PC-3 (cell line): Measurements from ENCODE around the gene CRTC2. TPM values are rescaled to one million over a fixed set of nuclear protein-coding genes. Genes with fewer than 3 reads are reported as not detected.

Experiments
- ATAC-seq: fragments of 200-7000 bp; cut with Tn5 transposase; 2 replicates; pipeline ENCODE4 v1.9.1; 2020; ENCODE audit warnings: mild to moderate bottlenecking, moderate library complexity
- BruUV-seq: library from RNA; stranded (reverse); fragments of 400-500 nt; replicated peaks from 2 replicates; lab custom pipeline; 2021; lab: Mats Ljungman, UMichigan
- CTCF ChIA-PET: fragments of 300-600 bp; sonication (Branson Sonifier 250); formaldehyde crosslinking; loops from one replicate; lab custom pipeline; 2022; ENCODE audit warnings: antibody characterized with exemption; lab: Charles Lee
- POLR2A ChIA-PET: fragments of 300-600 bp; sonication (Branson Sonifier 250); formaldehyde crosslinking; loops from one replicate; lab custom pipeline; 2022; ENCODE audit warnings: antibody characterized with exemption; ENCODE audit not compliant: unreplicated experiment; lab: Charles Lee
- DNase-seq: peaks from one replicate; pipeline ENCODE4 v3.0.0-alpha.2; 2015
- H2AFZ ChIP-seq: fragments of 300-600 bp; sonication (generic); 2 replicates; pipeline ENCODE4 v1.6.0; 2016; ENCODE audit warnings: antibody characterized with exemption, low read length
- H3F3A ChIP-seq: fragments of 300-600 bp; sonication (generic); one replicate; pipeline ENCODE4 v1.6.0; 2017; ENCODE audit warnings: antibody characterized with exemption, low read length, control low read depth, mild to moderate bottlenecking; ENCODE audit not compliant: unreplicated experiment
- H3K27ac ChIP-seq: fragments of 300-600 bp; sonication (generic); 2 replicates; pipeline ENCODE4 v1.5.1; 2016; ENCODE audit warnings: mild to moderate bottlenecking, low read length
- H3K27me3 ChIP-seq: fragments of 300-600 bp; sonication (generic); 2 replicates; pipeline ENCODE4 v1.6.1; 2016; ENCODE audit warnings: low read length, mixed read lengths
- H3K36me3 ChIP-seq: fragments of 300-600 bp; sonication (generic); 2 replicates; pipeline ENCODE4 v1.6.1; 2016; ENCODE audit warnings: low read depth, mixed run types, low read length, mixed read lengths
- H3K4me1 ChIP-seq: fragments of 300-600 bp; sonication (generic); 2 replicates; pipeline ENCODE4 v1.5.1; 2016; ENCODE audit warnings: low read length; ENCODE audit not compliant: insufficient read depth
- H3K4me2 ChIP-seq: fragments of 300-600 bp; sonication (generic); 2 replicates; pipeline ENCODE4 v1.6.0; 2016; ENCODE audit warnings: low read length
- H3K4me3 ChIP-seq: fragments of 300-600 bp; sonication (generic); 2 replicates; pipeline ENCODE4 v1.5.1; 2016; ENCODE audit warnings: mild to moderate bottlenecking, low read length, mixed read lengths
- H3K79me2 ChIP-seq: fragments of 300-600 bp; sonication (generic); 2 replicates; pipeline ENCODE4 v1.6.1; 2017; ENCODE audit warnings: low read length, mixed read lengths
- H3K9ac ChIP-seq: fragments of 300-600 bp; sonication (generic); 2 replicates; pipeline ENCODE4 v1.6.0; 2016; ENCODE audit warnings: mild to moderate bottlenecking, low read length
- H3K9me2 ChIP-seq: fragments of 300-600 bp; sonication (generic); replicated peaks from 2 replicates; pipeline ENCODE4 v1.6.1; 2016; ENCODE audit warnings: mixed run types, low read length, mixed read lengths
- H3K9me3 ChIP-seq: fragments of 300-600 bp; sonication (generic); 2 replicates; pipeline ENCODE4 v1.6.1; 2016; ENCODE audit warnings: low read length, mixed read lengths
- H4K20me1 ChIP-seq: fragments of 300-600 bp; sonication (generic); 2 replicates; pipeline ENCODE4 v1.6.1; 2016; ENCODE audit warnings: low read length, mixed read lengths
- EZH2 ChIP-seq: fragments of 300-600 bp; sonication (generic); IDR thresholded peaks from one replicate; pipeline ENCODE4 v1.6.1; 2017; ENCODE audit warnings: antibody characterized with exemption, mild to moderate bottlenecking, low read length; ENCODE audit not compliant: unreplicated experiment
- EZH2phosphoT487 ChIP-seq: fragments of 300-600 bp; sonication (generic); IDR thresholded peaks from 2 replicates; pipeline ENCODE4 v1.6.1; 2018; ENCODE audit warnings: mild to moderate bottlenecking, antibody characterized with exemption, low read length, borderline replicate concordance
- intact Hi-C: fragments of 100-400 bp; cut with micrococcal nuclease; formaldehyde crosslinking; loops from 2 replicates; pipeline ENCODE4 v1.9.0; 2023
- total RNA-seq: library from RNA; depleted of rRNA; stranded (reverse); fragments of >200 nt; gene quantifications from 2 replicates; pipeline ENCODE4 v1.2.3, GENCODE V29; 2014
- TF ChIP-seq, protein P1 (sequence below): fragments of 300-600 bp; sonication (generic); conservative IDR thresholded peaks from 2 replicates; pipeline ENCODE4 v1.5.1; 2017; ENCODE audit warnings: antibody characterized with exemption, low read depth, mild to moderate bottlenecking, low read length

CRTC2 gene
- total RNA-seq, 1 experiment from 2014 or later = 21.0 TPM

DNA sequence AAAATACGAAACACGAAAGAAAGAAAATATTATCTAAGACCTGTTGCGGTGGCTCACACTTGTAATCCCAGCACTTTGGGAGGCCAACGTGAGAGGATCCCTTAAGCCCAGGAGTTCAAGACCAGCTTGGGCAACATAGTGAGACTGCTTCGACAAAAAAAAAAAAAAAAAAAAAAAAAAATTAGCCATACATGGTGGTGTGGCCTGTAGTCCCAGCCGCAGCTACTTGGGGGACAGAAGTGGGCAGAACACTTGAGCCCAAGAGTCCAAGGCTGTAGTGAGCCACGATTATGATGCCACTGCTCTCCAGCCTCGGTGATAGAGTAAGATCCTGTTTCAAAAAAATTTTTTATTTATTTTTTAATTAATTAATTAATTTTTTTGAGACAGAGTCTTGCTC, 29.2 kb upstream of the CRTC2 start:
- H3K4me2 ChIP-seq = peak overlapping the region; percentile 98; the same call in 1 of the 2 replicates
- H3K79me2 ChIP-seq = peaks cover 36% of the 10 kb centered on the region
- ATAC-seq (no peak), DNase-seq (no peak)
- H3K27ac ChIP-seq = no peak overlapping the region
- peaks cover 14% of the 10 kb centered on the region for H4K20me1 ChIP-seq
- intact Hi-C loops = loop anchor here (2.0 kb wide), 2 partner anchors 65 to 311 kb away; partner anchors contain the start of gene GATAD2B
- H3K9me3 ChIP-seq = no peaks in the 10 kb centered on the region
- peaks cover 30% of the 10 kb centered on the region for H3K4me1 ChIP-seq
- no peak for TF ChIP-seq EZH2phosphoT487
- TF ChIP-seq EZH2 = no peak
- TF ChIP-seq, protein P1, sequence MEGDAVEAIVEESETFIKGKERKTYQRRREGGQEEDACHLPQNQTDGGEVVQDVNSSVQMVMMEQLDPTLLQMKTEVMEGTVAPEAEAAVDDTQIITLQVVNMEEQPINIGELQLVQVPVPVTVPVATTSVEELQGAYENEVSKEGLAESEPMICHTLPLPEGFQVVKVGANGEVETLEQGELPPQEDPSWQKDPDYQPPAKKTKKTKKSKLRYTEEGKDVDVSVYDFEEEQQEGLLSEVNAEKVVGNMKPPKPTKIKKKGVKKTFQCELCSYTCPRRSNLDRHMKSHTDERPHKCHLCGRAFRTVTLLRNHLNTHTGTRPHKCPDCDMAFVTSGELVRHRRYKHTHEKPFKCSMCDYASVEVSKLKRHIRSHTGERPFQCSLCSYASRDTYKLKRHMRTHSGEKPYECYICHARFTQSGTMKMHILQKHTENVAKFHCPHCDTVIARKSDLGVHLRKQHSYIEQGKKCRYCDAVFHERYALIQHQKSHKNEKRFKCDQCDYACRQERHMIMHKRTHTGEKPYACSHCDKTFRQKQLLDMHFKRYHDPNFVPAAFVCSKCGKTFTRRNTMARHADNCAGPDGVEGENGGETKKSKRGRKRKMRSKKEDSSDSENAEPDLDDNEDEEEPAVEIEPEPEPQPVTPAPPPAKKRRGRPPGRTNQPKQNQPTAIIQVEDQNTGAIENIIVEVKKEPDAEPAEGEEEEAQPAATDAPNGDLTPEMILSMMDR = no peak
- no peak overlapping the region for H3K4me3 ChIP-seq
- H3K36me3 ChIP-seq = peaks cover 15% of the 10 kb centered on the region
- peak overlapping the region; percentile 98 for H2AFZ ChIP-seq
- no peaks in the 10 kb centered on the region for H3K27me3 ChIP-seq
- no peaks in the 10 kb centered on the region for H3K9me2 ChIP-seq
- peaks cover 12% of the 10 kb centered on the region for H3F3A ChIP-seq
- no TSS peak for BruUV-seq
- POLR2A ChIA-PET = no interaction called here
- CTCF ChIA-PET = interaction anchor here (0.6 to 1.9 kb wide), 8 partner anchors 10 to 324 kb away, joined by 3 to 19 read pairs (median 5); partner anchors contain the start of genes CREB3L4, DENND4B, JTB and SLC27A3
- H3K9ac ChIP-seq = no peak overlapping the region

DNA sequence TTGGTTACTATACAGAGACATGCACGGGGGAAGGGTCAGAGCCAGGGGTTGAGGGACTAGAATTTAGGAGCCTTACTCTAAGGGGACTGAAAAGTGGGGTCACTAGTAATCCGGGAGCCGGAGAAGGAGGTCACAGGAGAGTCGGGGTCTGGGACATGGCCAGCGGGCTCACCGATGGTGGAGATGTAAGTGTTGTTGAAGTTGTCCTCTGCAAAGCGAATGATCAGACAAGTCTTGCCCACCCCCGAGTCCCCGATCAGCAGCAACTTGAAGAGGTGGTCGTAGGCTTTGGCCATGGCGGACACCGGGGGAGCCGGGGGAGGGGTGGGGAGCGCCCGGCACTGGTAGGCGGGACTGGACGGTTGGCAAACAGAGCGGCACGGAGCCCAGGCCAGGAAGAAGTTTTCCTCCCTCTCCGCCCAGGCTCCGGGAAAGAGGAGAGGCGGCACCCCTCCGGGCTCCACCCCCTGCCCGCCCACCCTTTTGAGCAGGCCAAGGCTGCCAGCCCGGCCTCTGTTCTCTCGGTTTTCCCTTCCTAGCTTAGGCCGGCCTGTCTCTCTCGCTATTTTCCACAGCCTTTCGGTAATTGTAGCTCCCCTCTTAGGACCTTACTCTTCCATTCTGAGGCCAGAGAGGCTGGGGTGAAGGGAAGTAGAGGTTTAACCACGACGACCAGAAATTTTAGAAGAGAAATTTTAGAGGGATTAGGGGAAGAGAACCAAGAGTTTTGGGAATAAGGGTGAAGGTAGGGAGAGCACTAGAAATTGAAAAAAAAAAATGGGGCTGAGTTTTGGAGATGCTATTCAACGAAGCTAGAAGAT, 27.7 kb upstream of the CRTC2 start, which contains the start of gene RAB13:
Gene RAB13, minus strand, starts transcription at position 399 of the 821 bp plus-strand sequence. Its CDS starts 103 bp downstream, at position 296.
- Histone ChIP-seq H3F3A (peaks cover 4% of the 10 kb centered on the region), H3K27ac (0 out of 2 replicates have a peak within 1 kb of the TSS, but pooled peaks have one; percentile 16), H2AFZ (peak within 1 kb of the TSS; percentile 98), H3K9me2 (no peaks in the 10 kb centered on the region), H3K79me2 (peaks cover 21% of the 10 kb centered on the region), H3K9ac (peak within 1 kb of the TSS; percentile 78), H3K27me3 (no peaks in the 10 kb centered on the region), H3K36me3 (peaks cover 2% of the 10 kb centered on the region), H3K4me1 (peaks cover 19% of the 10 kb centered on the region), H4K20me1 (peaks cover 2% of the 10 kb centered on the region), H3K9me3 (no peaks in the 10 kb centered on the region), H3K4me2 (peak within 1 kb of the TSS; percentile 98), H3K4me3 (peak within 1 kb of the TSS; percentile 74)
- TF ChIP-seq EZH2phosphoT487 = no peak
- no peak for TF ChIP-seq EZH2
- TF ChIP-seq, protein P1 = no peak
- peak; percentile 83 for ATAC-seq
- DNase-seq = peak; percentile 90
- CTCF ChIA-PET = interaction anchor here (1.0 to 1.9 kb wide), 6 partner anchors 8 to 63 kb away, joined by 3 to 19 read pairs (median 6); partner anchors contain the start of genes CREB3L4, DENND4B, JTB and SLC39A1
- intact Hi-C loops = loop anchor here (1.0 to 2.0 kb wide), 7 partner anchors 9 to 309 kb away; partner anchors contain the start of genes CREB3L4, GATAD2B, JTB and SLC39A1
- POLR2A ChIA-PET = interaction anchor here (0.6 kb wide), 1 partner anchor 63 kb away, joined by 3 read pairs; no protein-coding TSS in a partner anchor
- BruUV-seq = no TSS peak
